ENCODE data around the gene GTSE1. TPM values are rescaled to one million over a fixed set of nuclear protein-coding genes. Genes with fewer than 3 reads are reported as not detected.
A peak's percentile ranks its signal among the peaks of the same experiment; 100 is the strongest.
"Not testable (repeated sequence)": the region's sequence is repeated elsewhere in the genome, so short reads cannot be mapped to it uniquely, and the experiment has no call there.

The GTSE1 gene
- polyA plus RNA-seq, 3 donors = 0.04 TPM; not detected in 2

- H3K36me3 Mint-ChIP-seq = peaks cover 12 to 21% of the 10 kb centered on the region in 2 donors
- Histone ChIP-seq H3K36me3 (replicated peaks in 1 of 2; ENCODE audit: control insufficient read depth in 1 of 2, insufficient read depth in 2 of 2, low read length in 2 of 2) (no peaks in the 10 kb centered on the region), H4K20me1 (ENCODE audit: insufficient read depth, low read length) (no peaks in the 10 kb centered on the region), H3K4me2 (replicated peaks; ENCODE audit: extremely low read depth, low read length, poor library complexity, severe bottlenecking) (peak overlapping the region; percentile 53), H3K27me3 (ENCODE audit: control insufficient read depth in 2 of 2, insufficient read depth in 2 of 2, low read length in 2 of 2) (peaks cover 5 to 27% of the 10 kb centered on the region in 2 donors), H2AFZ (ENCODE audit: insufficient read depth, low read depth, low read length, poor library complexity, severe bottlenecking) (peak overlapping the region; percentile 39), H3K9ac (ENCODE audit: insufficient read depth, low read length, poor library complexity, severe bottlenecking) (peak overlapping the region; percentile 7), H3K27ac (ENCODE audit: low read depth in 1 of 2, low read length in 2 of 2) (no peak overlapping the region), H3K79me2 (ENCODE audit: insufficient read depth, low read length) (no peaks in the 10 kb centered on the region), H3K4me3 (replicated peaks in 1 of 3; ENCODE audit: low read depth in 2 of 3, low read length in 3 of 3) (peak overlapping the region in 1 of 3 experiments; percentile 40), H3K4me1 (ENCODE audit: control insufficient read depth in 1 of 2, insufficient read depth in 2 of 2, low read length in 2 of 2) (peaks cover 21 to 32% of the 10 kb centered on the region in 2 donors), H3K9me3 (replicated peaks in 1 of 2; ENCODE audit: control insufficient read depth in 1 of 2, insufficient read depth in 1 of 2, low read length in 2 of 2) (peaks cover 4 to 11% of the 10 kb centered on the region in 2 donors)
- H3K4me1 Mint-ChIP-seq = peaks cover 29% of the 10 kb centered on the region
- 11% methylated on average over 109 of the region's 109 CpGs for WGBS (ENCODE audit: insufficient coverage)
- H3K4me3 Mint-ChIP-seq = peak overlapping the region; percentile 47 to 56
- DNase-seq = peak; percentile 63 to 69 (median 64)
- no peak for TF ChIP-seq CTCF (IDR thresholded peaks at IDR 0.05)
- H3K27ac Mint-ChIP-seq = no peak overlapping the region
- H3K9me3 Mint-ChIP-seq = peaks cover 14 to 35% (median 23%) of the 10 kb centered on the region in 7 donors
- peaks cover 31 to 37% (median 31%) of the 10 kb centered on the region in 3 donors for H3K27me3 Mint-ChIP-seq (ENCODE audit: low read depth in 3 of 3)
- intact Hi-C loops (cut with micrococcal nuclease) = no loop called here
These were observed 34.0 kb upstream of the GTSE1 start for GRCh38 chr22:46262449-46263215.

- DNase-seq = no peak
- peak within 1 kb of the TSS; percentile 59 to 85 for H3K4me3 Mint-ChIP-seq
These were observed 33.5 kb upstream of the GTSE1 start, which contains the start of gene PKDREJ for GRCh38 chr22:46263216-46263590. TSS of gene PKDREJ (minus strand) at chr22:46263343. CDS start at chr22:46263322, 21 bp downstream.

GRCh38 chr22:46264520-46264919, 32.1 kb upstream of the GTSE1 start:
- peaks cover 15 to 21% of the 10 kb centered on the region in 2 donors for H3K36me3 Mint-ChIP-seq
- H3K4me1 Mint-ChIP-seq = peaks cover 24% of the 10 kb centered on the region
- DNase-seq; H3K9ac ChIP-seq (ENCODE audit: insufficient read depth, low read length, poor library complexity, severe bottlenecking); H3K27ac Mint-ChIP-seq; H4K20me1 ChIP-seq (ENCODE audit: insufficient read depth, low read length); H3K4me2 ChIP-seq (replicated peaks; ENCODE audit: extremely low read depth, low read length, poor library complexity, severe bottlenecking); H3K4me3 Mint-ChIP-seq; H2AFZ ChIP-seq (ENCODE audit: insufficient read depth, low read depth, low read length, poor library complexity, severe bottlenecking); intact Hi-C loops (cut with micrococcal nuclease); H3K4me3 ChIP-seq (replicated peaks in 1 of 3; ENCODE audit: low read depth in 2 of 3, low read length in 3 of 3); H3K27ac ChIP-seq (ENCODE audit: low read depth in 1 of 2, low read length in 2 of 2); H3K36me3 ChIP-seq (replicated peaks in 1 of 2; ENCODE audit: control insufficient read depth in 1 of 2, insufficient read depth in 2 of 2, low read length in 2 of 2): not testable (repeated sequence)
- Histone ChIP-seq H3K9me3 (replicated peaks in 1 of 2; ENCODE audit: control insufficient read depth in 1 of 2, insufficient read depth in 1 of 2, low read length in 2 of 2) (peaks cover 4 to 11% of the 10 kb centered on the region in 2 donors), H3K27me3 (ENCODE audit: control insufficient read depth in 2 of 2, insufficient read depth in 2 of 2, low read length in 2 of 2) (peaks cover 5 to 27% of the 10 kb centered on the region in 2 donors), H3K79me2 (ENCODE audit: insufficient read depth, low read length) (peaks cover 12% of the 10 kb centered on the region), H3K4me1 (ENCODE audit: control insufficient read depth in 1 of 2, insufficient read depth in 2 of 2, low read length in 2 of 2) (peaks cover 17 to 35% of the 10 kb centered on the region in 2 donors)
- 93% methylated on average over 2 of the region's 6 CpGs for WGBS (ENCODE audit: insufficient coverage)
- H3K27me3 Mint-ChIP-seq (ENCODE audit: low read depth in 3 of 3) = peaks cover 28 to 37% (median 31%) of the 10 kb centered on the region in 3 donors
- peaks cover 14 to 33% (median 23%) of the 10 kb centered on the region in 7 donors for H3K9me3 Mint-ChIP-seq

More at GRCh38 chr22:46263216-46263590, 33.5 kb upstream of the GTSE1 start, which contains the start of gene PKDREJ:
- Histone ChIP-seq H3K9ac (ENCODE audit: insufficient read depth, low read length, poor library complexity, severe bottlenecking) (peak within 1 kb of the TSS; percentile 7), H4K20me1 (ENCODE audit: insufficient read depth, low read length) (no peaks in the 10 kb centered on the region), H3K36me3 (replicated peaks in 1 of 2; ENCODE audit: control insufficient read depth in 1 of 2, insufficient read depth in 2 of 2, low read length in 2 of 2) (no peaks in the 10 kb centered on the region), H2AFZ (ENCODE audit: insufficient read depth, low read depth, low read length, poor library complexity, severe bottlenecking) (peak within 1 kb of the TSS; percentile 39), H3K27me3 (ENCODE audit: control insufficient read depth in 2 of 2, insufficient read depth in 2 of 2, low read length in 2 of 2) (peaks cover 5 to 27% of the 10 kb centered on the region in 2 donors), H3K4me2 (replicated peaks; ENCODE audit: extremely low read depth, low read length, poor library complexity, severe bottlenecking) (peak within 1 kb of the TSS; percentile 53), H3K27ac (ENCODE audit: low read depth in 1 of 2, low read length in 2 of 2) (no peak within 1 kb of the TSS), H3K9me3 (replicated peaks in 1 of 2; ENCODE audit: control insufficient read depth in 1 of 2, insufficient read depth in 1 of 2, low read length in 2 of 2) (peaks cover 4 to 11% of the 10 kb centered on the region in 2 donors), H3K4me3 (replicated peaks in 1 of 3; ENCODE audit: low read depth in 2 of 3, low read length in 3 of 3) (peak within 1 kb of the TSS in 1 of 3 experiments; percentile 40), H3K4me1 (ENCODE audit: control insufficient read depth in 1 of 2, insufficient read depth in 2 of 2, low read length in 2 of 2) (peaks cover 23 to 36% of the 10 kb centered on the region in 2 donors), H3K79me2 (ENCODE audit: insufficient read depth, low read length) (peaks cover 3% of the 10 kb centered on the region)
- intact Hi-C loops (cut with micrococcal nuclease) = no loop called here
- WGBS (ENCODE audit: insufficient coverage) = 51% methylated on average over 30 of the region's 30 CpGs
- H3K9me3 Mint-ChIP-seq = peaks cover 14 to 34% (median 23%) of the 10 kb centered on the region in 7 donors
- H3K36me3 Mint-ChIP-seq = peaks cover 12 to 21% of the 10 kb centered on the region in 2 donors
- TF ChIP-seq CTCF (IDR thresholded peaks at IDR 0.05) = no peak
- H3K4me1 Mint-ChIP-seq = peaks cover 31% of the 10 kb centered on the region
- no peak within 1 kb of the TSS for H3K27ac Mint-ChIP-seq
- H3K27me3 Mint-ChIP-seq (ENCODE audit: low read depth in 3 of 3) = peaks cover 31 to 37% (median 31%) of the 10 kb centered on the region in 3 donors
